Measurements from ENCODE around the gene C2orf76. TPM values are rescaled to one million over a fixed set of nuclear protein-coding genes. Genes with fewer than 3 reads are reported as not detected.

Gene C2orf76
- total and polyA plus RNA-seq, 2 of the 4 experiments (the other 2 are of a cell fraction) = 10.6 to 12.6 TPM

DNA sequence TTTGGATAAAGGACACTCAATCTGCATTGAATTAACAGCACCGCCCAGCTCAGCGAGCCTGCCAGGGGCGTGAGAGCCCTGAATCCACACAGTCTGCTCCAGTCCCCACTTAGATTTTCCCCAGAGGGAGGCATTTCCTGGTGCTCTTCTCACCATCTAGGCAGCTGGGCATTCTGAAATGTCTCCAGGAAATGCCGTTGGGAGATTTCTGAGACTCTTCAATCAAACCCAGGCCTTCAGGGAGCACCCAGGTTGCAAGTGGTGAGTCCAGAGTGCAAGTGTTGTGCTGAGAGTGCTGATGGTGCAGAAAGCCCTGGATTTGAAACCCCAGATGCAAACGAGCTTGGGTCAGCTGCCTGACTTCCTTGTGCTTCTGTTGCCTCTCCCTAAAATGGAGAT, 41.6 kb upstream of the C2orf76 start:
- Histone ChIP-seq H4K8ac (ENCODE audit: low read depth in 2 of 2, low read length in 2 of 2) (no peak overlapping the region), H3K9me3 (ENCODE audit: control insufficient read depth, insufficient read depth, low read length) (no peaks in the 10 kb centered on the region), H4K20me1 (ENCODE audit: insufficient read depth, low read length) (no peaks in the 10 kb centered on the region), H3K27ac (ENCODE audit: insufficient read depth, low read length) (no peak overlapping the region), H4K91ac (ENCODE audit: insufficient read depth, low read depth, low read length) (no peak overlapping the region), H3K4ac (ENCODE audit: low read depth, low read length) (no peak overlapping the region), H2BK5ac (ENCODE audit: low read depth, low read length, poor library complexity, severe bottlenecking) (no peak overlapping the region), H2AFZ (replicated peaks; ENCODE audit: low read length, poor library complexity) (no peak overlapping the region), H2AK5ac (ENCODE audit: low read depth, low read length) (no peak overlapping the region), H4K5ac (ENCODE audit: low read depth, low read length) (no peak overlapping the region), H3K14ac (replicated peaks; ENCODE audit: low read depth, low read length) (no peak overlapping the region), H2BK120ac (ENCODE audit: low read depth, low read length) (no peak overlapping the region), H3K79me1 (ENCODE audit: low read depth in 1 of 2, low read length in 2 of 2) (no peaks in the 10 kb centered on the region), H3K4me2 (ENCODE audit: low read depth, low read length) (no peak overlapping the region), H3K4me3 (ENCODE audit: insufficient read depth, low read depth, low read length) (no peak overlapping the region), H3K23ac (ENCODE audit: low read depth, low read length) (no peak overlapping the region), H2AK9ac (replicated peaks; ENCODE audit: low read depth, low read length, poor library complexity) (no peak overlapping the region), H2BK20ac (ENCODE audit: low read depth, low read length) (no peak overlapping the region), H3K36me3 (ENCODE audit: control insufficient read depth, insufficient read depth, low read length) (no peaks in the 10 kb centered on the region), H3K18ac (ENCODE audit: low read depth, low read length) (no peak overlapping the region), H2BK15ac (ENCODE audit: low read depth, low read length) (no peak overlapping the region), H3K27me3 (ENCODE audit: control insufficient read depth, insufficient read depth, low read length) (no peaks in the 10 kb centered on the region; the same call in 1 of the 2 replicates), H3K9me1 (ENCODE audit: insufficient read depth, low read length) (no peaks in the 10 kb centered on the region), H3K9ac (ENCODE audit: low read depth, low read length) (no peak overlapping the region), H3K4me1 (ENCODE audit: control insufficient read depth, insufficient read depth, low read length) (no peaks in the 10 kb centered on the region), H3K56ac (ENCODE audit: extremely low read depth, insufficient read depth, low read length) (no peak overlapping the region)
- in situ Hi-C loops (cut with MboI; ENCODE audit: low sequenced_read_pairs) = no loop called here
- dilution Hi-C loops (cut with HindIII; ENCODE audit: low sequenced_read_pairs, unreplicated experiment) = no loop called here
- BruUV-seq (replicated peaks) = no TSS peak
- intact Hi-C loops (cut with micrococcal nuclease) = loop anchor here (5.0 kb wide), 1 partner anchor 396 kb away; no protein-coding TSS in a partner anchor
- POLR2A ChIA-PET (ENCODE audit: unreplicated experiment) = no interaction called here
- CTCF ChIA-PET = interaction anchor here (0.6 kb wide), 1 partner anchor 1700 kb away, joined by 3 read pairs; no protein-coding TSS in a partner anchor
- DNase-seq = no peak
- no CpG with 5 or more reads among the region's 5 CpGs for WGBS, 2 experiments (ENCODE audit: extremely low coverage in 2 of 2, insufficient read length in 1 of 2)
- TF ChIP-seq RAD21 (IDR thresholded peaks at IDR 0.05; ENCODE audit: low read length) (no peak), CHD1 (IDR thresholded peaks at IDR 0.05; ENCODE audit: low read depth, low read length) (no peak), BHLHE40 (IDR thresholded peaks at IDR 0.05; ENCODE audit: low read depth, low read length) (no peak), POLR2A (IDR thresholded peaks at IDR 0.05; ENCODE audit: low read depth, low read length) (no peak), MAZ (IDR thresholded peaks at IDR 0.05; ENCODE audit: borderline replicate concordance, low read depth, low read length) (no peak), NFE2L2 (IDR thresholded peaks at IDR 0.05; ENCODE audit: low read depth, low read length) (no peak), RFX5 (IDR thresholded peaks at IDR 0.05; ENCODE audit: low read depth, low read length) (no peak), FOS (IDR thresholded peaks at IDR 0.05; ENCODE audit: low read depth, low read length) (no peak), SMC3 (IDR thresholded peaks at IDR 0.05; ENCODE audit: low read depth, low read length) (no peak), MAFK (IDR thresholded peaks at IDR 0.05; ENCODE audit: low read depth, low read length) (no peak), RCOR1 (IDR thresholded peaks at IDR 0.05; ENCODE audit: insufficient replicate concordance, low read length) (no peak)
- TF ChIP-seq, protein P1, sequence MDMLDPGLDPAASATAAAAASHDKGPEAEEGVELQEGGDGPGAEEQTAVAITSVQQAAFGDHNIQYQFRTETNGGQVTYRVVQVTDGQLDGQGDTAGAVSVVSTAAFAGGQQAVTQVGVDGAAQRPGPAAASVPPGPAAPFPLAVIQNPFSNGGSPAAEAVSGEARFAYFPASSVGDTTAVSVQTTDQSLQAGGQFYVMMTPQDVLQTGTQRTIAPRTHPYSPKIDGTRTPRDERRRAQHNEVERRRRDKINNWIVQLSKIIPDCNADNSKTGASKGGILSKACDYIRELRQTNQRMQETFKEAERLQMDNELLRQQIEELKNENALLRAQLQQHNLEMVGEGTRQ (IDR thresholded peaks at IDR 0.05; ENCODE audit: low read depth, low read length) = no peak
- TF ChIP-seq, protein P2, sequence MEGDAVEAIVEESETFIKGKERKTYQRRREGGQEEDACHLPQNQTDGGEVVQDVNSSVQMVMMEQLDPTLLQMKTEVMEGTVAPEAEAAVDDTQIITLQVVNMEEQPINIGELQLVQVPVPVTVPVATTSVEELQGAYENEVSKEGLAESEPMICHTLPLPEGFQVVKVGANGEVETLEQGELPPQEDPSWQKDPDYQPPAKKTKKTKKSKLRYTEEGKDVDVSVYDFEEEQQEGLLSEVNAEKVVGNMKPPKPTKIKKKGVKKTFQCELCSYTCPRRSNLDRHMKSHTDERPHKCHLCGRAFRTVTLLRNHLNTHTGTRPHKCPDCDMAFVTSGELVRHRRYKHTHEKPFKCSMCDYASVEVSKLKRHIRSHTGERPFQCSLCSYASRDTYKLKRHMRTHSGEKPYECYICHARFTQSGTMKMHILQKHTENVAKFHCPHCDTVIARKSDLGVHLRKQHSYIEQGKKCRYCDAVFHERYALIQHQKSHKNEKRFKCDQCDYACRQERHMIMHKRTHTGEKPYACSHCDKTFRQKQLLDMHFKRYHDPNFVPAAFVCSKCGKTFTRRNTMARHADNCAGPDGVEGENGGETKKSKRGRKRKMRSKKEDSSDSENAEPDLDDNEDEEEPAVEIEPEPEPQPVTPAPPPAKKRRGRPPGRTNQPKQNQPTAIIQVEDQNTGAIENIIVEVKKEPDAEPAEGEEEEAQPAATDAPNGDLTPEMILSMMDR (conservative IDR thresholded peaks at IDR 0.05; ENCODE audit: low read depth, low read length) = no peak
- ATAC-seq (ENCODE audit: low read depth) = no peak
